Loucy (cell line): ENCODE results near the gene FKBP5.
A peak's percentile ranks its signal among the peaks of the same experiment; 100 is the strongest.

Experiments
- H2AFZ ChIP-seq: fragments of 200-600 bp; sonication (generic); 2 replicates; pipeline ENCODE4 v1.6.0; 2016; ENCODE audit warnings: antibody characterized with exemption, mild to moderate bottlenecking, low read length, moderate library complexity
- H3F3A ChIP-seq: fragments of 200-600 bp; 2 replicates; pipeline ENCODE4 v1.6.0; 2016; ENCODE audit warnings: antibody characterized with exemption, low read depth, mild to moderate bottlenecking
- H3K27me3 ChIP-seq: fragments of 200-600 bp; sonication (generic); 2 replicates; pipeline ENCODE4 v1.6.1; 2014; ENCODE audit warnings: low read length, mild to moderate bottlenecking; ENCODE audit not compliant: insufficient read depth, poor library complexity, severe bottlenecking
- H3K36me3 ChIP-seq: fragments of 200-600 bp; sonication (generic); 2 replicates; pipeline ENCODE4 v1.6.1; 2016; ENCODE audit warnings: low read length; ENCODE audit not compliant: insufficient read depth
- H3K4me1 ChIP-seq: fragments of 200-600 bp; sonication (generic); 2 replicates; pipeline ENCODE4 v1.5.1; 2014; ENCODE audit warnings: low read length, mild to moderate bottlenecking; ENCODE audit not compliant: insufficient read depth, poor library complexity, severe bottlenecking
- H3K4me2 ChIP-seq: fragments of 200-600 bp; sonication (generic); 2 replicates; pipeline ENCODE4 v1.6.0; 2014; ENCODE audit warnings: antibody characterized with exemption, low read length, low read depth, mild to moderate bottlenecking; ENCODE audit not compliant: poor library complexity, severe bottlenecking
- H3K4me3 ChIP-seq: fragments of 200-600 bp; sonication (generic); 2 replicates; pipeline ENCODE4 v1.5.1; 2014; ENCODE audit warnings: low read length, mild to moderate bottlenecking, mixed read lengths; ENCODE audit not compliant: poor library complexity, severe bottlenecking
- H3K79me2 ChIP-seq: fragments of 200-600 bp; sonication (generic); 2 replicates; pipeline ENCODE4 v1.6.1; 2014; ENCODE audit warnings: low read length; ENCODE audit not compliant: insufficient read depth
- H3K9ac ChIP-seq: fragments of 200-600 bp; sonication (generic); 2 replicates; pipeline ENCODE4 v1.6.0; 2014; ENCODE audit warnings: mild to moderate bottlenecking, low read depth, low read length, moderate library complexity; ENCODE audit not compliant: poor library complexity, severe bottlenecking
- H3K9me2 ChIP-seq: fragments of 200-600 bp; sonication (generic); replicated peaks from 2 replicates; pipeline ENCODE4 v1.6.1; 2016; ENCODE audit warnings: low read depth, low read length, mixed read lengths
- H3K9me3 ChIP-seq: fragments of 200-600 bp; sonication (generic); 2 replicates; pipeline ENCODE4 v1.6.1; 2014; ENCODE audit warnings: mild to moderate bottlenecking, antibody characterized with exemption, low read length, low read depth; ENCODE audit not compliant: insufficient read depth
- H4K20me1 ChIP-seq: fragments of 200-600 bp; sonication (generic); 2 replicates; pipeline ENCODE4 v1.6.0; 2014; ENCODE audit warnings: antibody characterized with exemption, low read length, mild to moderate bottlenecking; ENCODE audit not compliant: insufficient read depth, poor library complexity, severe bottlenecking
- EZH2phosphoT487 ChIP-seq: fragments of 200-600 bp; IDR thresholded peaks from 2 replicates; pipeline ENCODE4 v1.6.1; 2018; ENCODE audit warnings: antibody characterized with exemption, mild to moderate bottlenecking, moderate library complexity, borderline replicate concordance
- TF ChIP-seq, protein P1 (sequence below): fragments of 200-600 bp; sonication (generic); conservative IDR thresholded peaks from 2 replicates; pipeline ENCODE4 v1.5.1; 2014; ENCODE audit warnings: mild to moderate bottlenecking, antibody characterized with exemption, low read length

Gene FKBP5

GRCh38 chr6:35554811-35555210, 133.9 kb downstream of the FKBP5 start:
- no peaks in the 10 kb centered on the region for H3F3A ChIP-seq
- TF ChIP-seq EZH2phosphoT487: no peak
- TF ChIP-seq, protein P1, sequence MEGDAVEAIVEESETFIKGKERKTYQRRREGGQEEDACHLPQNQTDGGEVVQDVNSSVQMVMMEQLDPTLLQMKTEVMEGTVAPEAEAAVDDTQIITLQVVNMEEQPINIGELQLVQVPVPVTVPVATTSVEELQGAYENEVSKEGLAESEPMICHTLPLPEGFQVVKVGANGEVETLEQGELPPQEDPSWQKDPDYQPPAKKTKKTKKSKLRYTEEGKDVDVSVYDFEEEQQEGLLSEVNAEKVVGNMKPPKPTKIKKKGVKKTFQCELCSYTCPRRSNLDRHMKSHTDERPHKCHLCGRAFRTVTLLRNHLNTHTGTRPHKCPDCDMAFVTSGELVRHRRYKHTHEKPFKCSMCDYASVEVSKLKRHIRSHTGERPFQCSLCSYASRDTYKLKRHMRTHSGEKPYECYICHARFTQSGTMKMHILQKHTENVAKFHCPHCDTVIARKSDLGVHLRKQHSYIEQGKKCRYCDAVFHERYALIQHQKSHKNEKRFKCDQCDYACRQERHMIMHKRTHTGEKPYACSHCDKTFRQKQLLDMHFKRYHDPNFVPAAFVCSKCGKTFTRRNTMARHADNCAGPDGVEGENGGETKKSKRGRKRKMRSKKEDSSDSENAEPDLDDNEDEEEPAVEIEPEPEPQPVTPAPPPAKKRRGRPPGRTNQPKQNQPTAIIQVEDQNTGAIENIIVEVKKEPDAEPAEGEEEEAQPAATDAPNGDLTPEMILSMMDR: no peak
- H3K4me2 ChIP-seq: no peak overlapping the region

DNA sequence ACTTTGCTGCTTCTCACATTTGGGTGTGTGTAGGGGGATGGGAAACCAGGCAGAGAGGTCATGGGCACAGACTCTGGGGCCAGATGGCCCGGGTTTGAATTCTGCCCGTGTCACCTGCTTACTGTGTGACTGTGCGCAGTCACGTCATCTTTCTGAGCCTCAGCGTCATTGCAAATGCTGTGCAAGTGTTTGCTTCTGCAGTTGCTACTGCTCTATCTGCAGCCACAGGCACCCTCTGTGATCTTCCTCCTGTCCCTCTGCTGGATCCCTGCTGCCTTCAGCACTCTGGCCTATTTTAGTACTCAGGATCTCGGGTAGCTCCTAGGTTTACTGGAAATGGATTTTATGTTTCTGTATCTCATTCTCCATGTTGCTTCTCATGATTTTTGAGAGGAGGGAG, 135.4 kb downstream of the FKBP5 start:
- Histone ChIP-seq H3K9me3 (peaks cover 6% of the 10 kb centered on the region; the same call in 1 of the 2 replicates), H3K4me3 (no peak overlapping the region), H3K27me3 (no peaks in the 10 kb centered on the region), H3K9me2 (no peaks in the 10 kb centered on the region), H3K9ac (no peak overlapping the region), H3K36me3 (no peaks in the 10 kb centered on the region), H2AFZ (no peak overlapping the region), H3K4me2 (no peak overlapping the region), H3F3A (no peaks in the 10 kb centered on the region), H3K4me1 (no peaks in the 10 kb centered on the region), H4K20me1 (no peaks in the 10 kb centered on the region), H3K79me2 (no peaks in the 10 kb centered on the region)
- TF ChIP-seq EZH2phosphoT487: no peak
- TF ChIP-seq, protein P1: no peak

More at GRCh38 chr6:35554811-35555210, 133.9 kb downstream of the FKBP5 start:
- Histone ChIP-seq H3K27me3 (no peaks in the 10 kb centered on the region), H4K20me1 (no peaks in the 10 kb centered on the region), H3K9me3 (peaks cover 5% of the 10 kb centered on the region; the same call in 1 of the 2 replicates), H2AFZ (no peak overlapping the region), H3K4me1 (no peaks in the 10 kb centered on the region), H3K4me3 (no peak overlapping the region), H3K36me3 (no peaks in the 10 kb centered on the region), H3K9me2 (no peaks in the 10 kb centered on the region), H3K79me2 (no peaks in the 10 kb centered on the region), H3K9ac (no peak overlapping the region)

DNA sequence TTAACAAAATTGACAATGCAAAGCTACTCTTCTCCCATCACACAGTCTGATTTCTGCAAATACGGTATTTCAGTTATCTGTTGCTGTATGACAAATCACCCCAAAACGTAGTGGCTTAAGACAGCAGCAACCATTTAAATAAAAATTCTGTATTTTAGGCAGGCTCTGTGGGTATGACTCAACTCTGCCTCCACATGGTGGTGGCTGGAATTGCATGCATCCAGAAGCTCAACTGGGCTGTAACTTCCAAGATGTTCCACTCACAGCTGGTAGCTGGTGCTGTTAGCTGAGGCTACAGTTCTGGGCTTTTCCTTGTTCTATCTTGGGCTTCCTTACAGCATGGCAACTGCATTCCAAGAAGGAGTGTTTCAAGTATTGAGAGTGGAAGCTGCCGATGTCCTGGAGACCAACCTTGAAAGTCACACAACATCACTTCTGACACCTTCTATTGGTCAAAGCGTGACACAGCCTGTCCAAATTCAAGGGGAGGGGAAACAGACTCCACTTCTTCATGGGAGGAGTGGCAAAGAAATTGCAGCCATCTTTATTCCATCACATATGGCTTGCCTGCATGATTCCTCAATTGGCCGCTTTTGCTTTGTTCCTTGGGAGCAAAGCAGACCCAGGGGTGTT, 136.3 kb downstream of the FKBP5 start:
- no peaks in the 10 kb centered on the region for H3K4me1 ChIP-seq
- TF ChIP-seq, protein P1: peak; percentile 93
- TF ChIP-seq EZH2phosphoT487: no peak
- no peaks in the 10 kb centered on the region for H3K27me3 ChIP-seq
- no peaks in the 10 kb centered on the region for H3K9me2 ChIP-seq
- no peaks in the 10 kb centered on the region for H3F3A ChIP-seq
- no peak overlapping the region for H3K9ac ChIP-seq
- H3K79me2 ChIP-seq: no peaks in the 10 kb centered on the region
- H3K4me2 ChIP-seq: no peak overlapping the region
- H2AFZ ChIP-seq: no peak overlapping the region
- H4K20me1 ChIP-seq: no peaks in the 10 kb centered on the region
- H3K4me3 ChIP-seq: no peak overlapping the region
- no peaks in the 10 kb centered on the region for H3K36me3 ChIP-seq
- peaks cover 6% of the 10 kb centered on the region; the same call in 1 of the 2 replicates for H3K9me3 ChIP-seq
